ENCODE results near the gene USP6NL.
"Not testable (repeated sequence)": the region's sequence is repeated elsewhere in the genome, so short reads cannot be mapped to it uniquely, and the experiment has no call there.

The USP6NL gene

GRCh38 chr10:11611248-11612020, at the start of gene USP6NL:
USP6NL (minus strand) TSS chr10:11611650; CDS start chr10:11597634, 14,016 bp downstream.
- DNase-seq, result peak in 3 of 4 experiments; percentile 15 to 55 (median 15)

- no peak for DNase-seq
Observed at GRCh38 chr10:11658801-11659368, 47.4 kb upstream of the USP6NL start.

GRCh38 chr10:11655836-11656235, 44.4 kb upstream of the USP6NL start:
- DNase-seq, result no peak

- DNase-seq, result no peak
Observed at GRCh38 chr10:11654659-11655058, 43.2 kb upstream of the USP6NL start.

- DNase-seq, result no peak
Observed at GRCh38 chr10:11653758-11654471, 42.5 kb upstream of the USP6NL start.

GRCh38 chr10:11647676-11648075, 36.2 kb upstream of the USP6NL start:
- DNase-seq, result no peak

- DNase-seq, result no peak
Observed at GRCh38 chr10:11646450-11646849, 35.0 kb upstream of the USP6NL start.

- no peak for DNase-seq
Observed at GRCh38 chr10:11643039-11643438, 31.6 kb upstream of the USP6NL start.

- no peak for DNase-seq
Observed at GRCh38 chr10:11642566-11642965, 31.1 kb upstream of the USP6NL start.

GRCh38 chr10:11639849-11640764, 28.7 kb upstream of the USP6NL start:
- DNase-seq, result no peak

GRCh38 chr10:11639362-11639761, 27.9 kb upstream of the USP6NL start:
- DNase-seq, result no peak

GRCh38 chr10:11638055-11638698, 26.7 kb upstream of the USP6NL start:
- DNase-seq, result no peak

- no peak for DNase-seq
Observed at GRCh38 chr10:11636697-11637303, 25.4 kb upstream of the USP6NL start.

- DNase-seq, result no peak
Observed at GRCh38 chr10:11631890-11632587, 20.6 kb upstream of the USP6NL start.

- DNase-seq, result no peak
Observed at GRCh38 chr10:11631291-11631690, 19.8 kb upstream of the USP6NL start.

GRCh38 chr10:11629731-11630130, 18.3 kb upstream of the USP6NL start:
- DNase-seq, result no peak

GRCh38 chr10:11627941-11628340, 16.5 kb upstream of the USP6NL start:
- DNase-seq, result not testable (repeated sequence)

- no peak for DNase-seq
Observed at GRCh38 chr10:11626071-11626470, 14.6 kb upstream of the USP6NL start.

- no peak for DNase-seq
Observed at GRCh38 chr10:11625019-11625735, 13.7 kb upstream of the USP6NL start.

GRCh38 chr10:11617233-11617632, 5.8 kb upstream of the USP6NL start:
- DNase-seq, result no peak

- no peak for DNase-seq
Observed at GRCh38 chr10:11616021-11616420, 4.6 kb upstream of the USP6NL start.
